Loucy (cell line): ENCODE measurements around the gene WDR74.

ENCODE experiments used
- EZH2phosphoT487 ChIP-seq: fragments of 200-600 bp; IDR thresholded peaks from 2 replicates; pipeline ENCODE4 v1.6.1; 2018; ENCODE audit warnings: antibody characterized with exemption, mild to moderate bottlenecking, moderate library complexity, borderline replicate concordance
- TF ChIP-seq, protein P1 (sequence below): fragments of 200-600 bp; sonication (generic); conservative IDR thresholded peaks from 2 replicates; pipeline ENCODE4 v1.5.1; 2014; ENCODE audit warnings: mild to moderate bottlenecking, antibody characterized with exemption, low read length

DNA sequence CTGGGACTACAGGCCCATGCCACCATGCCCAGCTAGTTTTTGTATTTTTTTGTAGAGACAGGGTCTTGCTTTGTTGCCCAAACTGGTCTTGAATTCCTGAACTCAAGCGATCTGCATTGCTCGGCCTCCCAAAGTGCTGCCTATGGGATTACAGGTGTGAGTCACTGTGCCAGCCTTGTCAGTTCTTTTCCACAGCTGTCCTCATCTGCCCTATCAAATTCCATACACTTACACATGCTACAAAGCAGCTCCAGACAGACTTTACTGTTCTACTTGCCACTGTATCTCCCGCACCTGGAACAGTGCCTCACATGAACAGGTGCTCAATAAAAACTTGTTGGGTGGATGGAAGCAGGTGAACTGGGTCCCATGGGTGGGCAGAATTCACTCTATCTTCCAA lies 15.7 kb downstream of the WDR74 start:
- TF ChIP-seq, protein P1, sequence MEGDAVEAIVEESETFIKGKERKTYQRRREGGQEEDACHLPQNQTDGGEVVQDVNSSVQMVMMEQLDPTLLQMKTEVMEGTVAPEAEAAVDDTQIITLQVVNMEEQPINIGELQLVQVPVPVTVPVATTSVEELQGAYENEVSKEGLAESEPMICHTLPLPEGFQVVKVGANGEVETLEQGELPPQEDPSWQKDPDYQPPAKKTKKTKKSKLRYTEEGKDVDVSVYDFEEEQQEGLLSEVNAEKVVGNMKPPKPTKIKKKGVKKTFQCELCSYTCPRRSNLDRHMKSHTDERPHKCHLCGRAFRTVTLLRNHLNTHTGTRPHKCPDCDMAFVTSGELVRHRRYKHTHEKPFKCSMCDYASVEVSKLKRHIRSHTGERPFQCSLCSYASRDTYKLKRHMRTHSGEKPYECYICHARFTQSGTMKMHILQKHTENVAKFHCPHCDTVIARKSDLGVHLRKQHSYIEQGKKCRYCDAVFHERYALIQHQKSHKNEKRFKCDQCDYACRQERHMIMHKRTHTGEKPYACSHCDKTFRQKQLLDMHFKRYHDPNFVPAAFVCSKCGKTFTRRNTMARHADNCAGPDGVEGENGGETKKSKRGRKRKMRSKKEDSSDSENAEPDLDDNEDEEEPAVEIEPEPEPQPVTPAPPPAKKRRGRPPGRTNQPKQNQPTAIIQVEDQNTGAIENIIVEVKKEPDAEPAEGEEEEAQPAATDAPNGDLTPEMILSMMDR: no peak
- no peak for TF ChIP-seq EZH2phosphoT487
